NCI-H774 (cell line): ENCODE data around the gene PTOV1.

Experiments used
- DNase-seq: peaks from one replicate; lab custom pipeline; 2025; lab: John Stamatoyannopoulos, UW

Gene PTOV1

GRCh38 chr19:49844138-49845095, 6.5 kb upstream of the PTOV1 start:
- no peak for DNase-seq

GRCh38 chr19:49845414-49845813, 5.5 kb upstream of the PTOV1 start:
- DNase-seq, result no peak

- DNase-seq, result no peak
Observed at GRCh38 chr19:49846408-49846807, 4.6 kb upstream of the PTOV1 start.

GRCh38 chr19:49847731-49848696, 2.9 kb upstream of the PTOV1 start:
- no peak for DNase-seq

GRCh38 chr19:49848938-49849337, 2.0 kb upstream of the PTOV1 start:
- no peak for DNase-seq

- DNase-seq, result no peak
Observed at GRCh38 chr19:49849433-49850220, 1.3 kb upstream of the PTOV1 start.

- no peak for DNase-seq
Observed at GRCh38 chr19:49850221-49850486, 805 bp upstream of the PTOV1 start.

GRCh38 chr19:49851456-49852259, 699 bp downstream of the PTOV1 start:
- peak; percentile 23 for DNase-seq

GRCh38 chr19:49852631-49853126, 1.7 kb downstream of the PTOV1 start:
- no peak for DNase-seq

GRCh38 chr19:49853852-49854377, 3.0 kb downstream of the PTOV1 start:
- no peak for DNase-seq

GRCh38 chr19:49854378-49855263, 3.7 kb downstream of the PTOV1 start:
- DNase-seq, result no peak

- no peak for DNase-seq
Observed at GRCh38 chr19:49855277-49855675, 4.3 kb downstream of the PTOV1 start.

GRCh38 chr19:49855676-49856573, 5.0 kb downstream of the PTOV1 start:
- no peak for DNase-seq

GRCh38 chr19:49856574-49857021, 5.6 kb downstream of the PTOV1 start:
- no peak for DNase-seq

- DNase-seq, result no peak
Observed at GRCh38 chr19:49857061-49857837, 6.3 kb downstream of the PTOV1 start.

GRCh38 chr19:49857838-49858087, 6.8 kb downstream of the PTOV1 start:
- DNase-seq, result no peak

GRCh38 chr19:49858088-49858985, 7.4 kb downstream of the PTOV1 start:
- no peak for DNase-seq
